ENCODE data around the gene FAM217A. TPM values are rescaled to one million over a fixed set of nuclear protein-coding genes. Genes with fewer than 3 reads are reported as not detected.
A peak's percentile ranks its signal among the peaks of the same experiment; 100 is the strongest.

Gene FAM217A
- total and polyA plus RNA-seq, 2 of the 13 experiments (the other 11 are each of a cell fraction or from before 2014, with no cell fraction given), result not detected

- Histone ChIP-seq H3K4me1 (ENCODE audit: insufficient read depth, low read length) (peaks cover 16% of the 10 kb centered on the region), H3K79me2 (ENCODE audit: insufficient read depth, low read length) (peaks cover 63% of the 10 kb centered on the region), H4K20me1 (ENCODE audit: insufficient read depth, low read length) (peaks cover 26% of the 10 kb centered on the region), H3K4me3 (replicated peaks in 1 of 3; ENCODE audit: insufficient read depth in 1 of 3, low read depth in 2 of 3, low read length in 3 of 3) (no peak overlapping the region), H3K27ac (ENCODE audit: extremely low read length, insufficient read depth, low read length) (no peak overlapping the region), H3K27me3 (ENCODE audit: control insufficient read depth in 1 of 2, insufficient read depth in 2 of 2, low read length in 2 of 2) (no peaks in the 10 kb centered on the region), H3K9me3 (ENCODE audit: low read length) (no peaks in the 10 kb centered on the region), H3K9ac (ENCODE audit: insufficient read depth, low read depth, low read length) (no peak overlapping the region), H3K4me2 (ENCODE audit: low read depth, low read length) (no peak overlapping the region), H2AFZ (ENCODE audit: low read length) (no peak overlapping the region), H3K36me3 (replicated peaks in 1 of 2; ENCODE audit: control insufficient read depth in 1 of 2, insufficient read depth in 2 of 2, low read length in 2 of 2) (peaks cover 38 to 81% of the 10 kb centered on the region in 2 experiments)
- no TSS peak for BruUV-seq (replicated peaks)
- DNase-seq (ENCODE audit: low spot score), result no peak
- ATAC-seq, result peak; percentile 31; the same call in 2 of the 3 replicates
- no peak for FAIRE-seq
- in situ Hi-C loops (cut with HindIII; ENCODE audit: extremely low pct_ligation_motif_present, low pct_unique_long_range_greater_than_20kb) (no loop called here), intact Hi-C loops (cut with micrococcal nuclease; ENCODE audit: unreplicated experiment) (no loop called here)
- ChIA-PET CTCF (ENCODE audit: low intra/inter-chr PET ratio, low total read pairs) (no interaction called here), POLR2A (interaction anchor here (2.6 kb wide), 1 partner anchor 15 kb away, joined by 17 read pairs; a partner anchor contains a TSS)
- 96% methylated on average over 5 of the region's 5 CpGs for WGBS (ENCODE audit: low lambda C conversion rate)
- peak; percentile 33; the same call in 1 of the 2 replicates for TF ChIP-seq ZBTB33 (CRISPR knock-in tag; IDR thresholded peaks at IDR 0.05)
- 0 out of 2 replicates have a peak, but pooled peaks have one; percentile 25 for TF ChIP-seq RARA (CRISPR knock-in tag; IDR thresholded peaks at IDR 0.05)
- TF ChIP-seq ZNF7 (CRISPR knock-in tag; IDR thresholded peaks at IDR 0.05), result no peak
- TF ChIP-seq PRDM10 (CRISPR knock-in tag; IDR thresholded peaks at IDR 0.05; ENCODE audit: low read depth), result no peak
- no peak for TF ChIP-seq CHCHD3 (CRISPR knock-in tag; IDR thresholded peaks at IDR 0.05)
- no peak for TF ChIP-seq AHR (CRISPR knock-in tag; IDR thresholded peaks at IDR 0.05)
- TF ChIP-seq ZNF121 (CRISPR knock-in tag; IDR thresholded peaks at IDR 0.05), result peak; percentile 83
- TF ChIP-seq ATF4 (CRISPR knock-in tag; IDR thresholded peaks at IDR 0.05), result peak in 1 of 2 experiments; percentile 44; a peak in 1 of 4 replicates
Observed at GRCh38 chr6:4036581-4036980, 42.4 kb downstream of the FAM217A start.

All from HepG2 (cell line).